T1000 (cell line): ENCODE measurements around the gene STKLD1.
"Not testable (repeated sequence)": the region's sequence is repeated elsewhere in the genome, so short reads cannot be mapped to it uniquely, and the experiment has no call there.

Experiments
- DNase-seq: peaks from one replicate; lab custom pipeline; 2025; ENCODE audit warnings: mixed read lengths; lab: John Stamatoyannopoulos, UW

The STKLD1 gene

DNA sequence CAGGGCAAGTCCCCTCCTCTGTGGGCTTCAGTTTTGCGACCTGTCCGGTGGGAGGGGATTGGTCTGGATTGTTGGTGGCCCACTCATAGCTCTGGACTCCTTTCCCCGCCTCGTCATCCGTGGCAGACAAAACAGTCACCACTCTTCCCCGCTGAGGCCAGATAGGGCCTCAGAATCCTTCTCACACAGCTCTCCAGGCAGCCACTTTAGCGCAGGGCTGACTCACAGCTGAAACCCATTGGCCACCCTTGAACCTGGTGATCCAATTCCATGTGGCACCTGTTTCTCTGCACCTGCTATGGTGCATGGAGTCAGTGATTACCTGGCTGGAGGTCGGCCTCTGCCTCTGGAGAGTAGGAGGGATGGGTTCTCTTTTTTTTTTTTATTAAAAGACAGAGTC lies 67.8 kb downstream of the STKLD1 start:
- no peak for DNase-seq

GRCh38 chr9:133445293-133445969 lies 69.3 kb downstream of the STKLD1 start:
- no peak for DNase-seq

DNA sequence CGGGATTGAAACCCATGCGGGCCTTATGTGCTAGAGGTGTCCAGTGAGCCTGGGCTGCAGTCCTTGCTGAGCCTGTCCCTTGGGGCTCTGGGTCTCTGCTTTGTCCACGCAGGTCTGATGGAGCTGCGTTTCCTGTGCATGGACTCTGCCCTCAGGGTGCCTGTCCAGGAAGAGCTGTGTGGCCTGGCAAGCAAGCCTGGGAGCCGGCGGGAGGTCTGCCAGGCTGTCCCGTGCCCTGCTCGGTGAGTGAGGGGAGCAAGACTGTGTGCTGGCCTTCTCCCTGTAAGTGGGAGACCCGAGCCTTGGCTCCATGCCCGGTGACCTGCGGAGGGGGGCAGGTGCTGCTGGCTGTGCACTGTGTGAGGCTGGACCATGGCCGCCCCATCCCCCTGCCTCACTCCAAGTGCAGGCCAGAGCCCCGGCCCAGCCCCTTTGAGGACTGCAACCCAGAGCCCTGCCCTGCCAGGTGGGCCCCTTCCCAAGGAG lies 72.4 kb downstream of the STKLD1 start:
- DNase-seq: no peak

- DNase-seq: no peak
Observed at GRCh38 chr9:133449760-133450159, 73.6 kb downstream of the STKLD1 start.

DNA sequence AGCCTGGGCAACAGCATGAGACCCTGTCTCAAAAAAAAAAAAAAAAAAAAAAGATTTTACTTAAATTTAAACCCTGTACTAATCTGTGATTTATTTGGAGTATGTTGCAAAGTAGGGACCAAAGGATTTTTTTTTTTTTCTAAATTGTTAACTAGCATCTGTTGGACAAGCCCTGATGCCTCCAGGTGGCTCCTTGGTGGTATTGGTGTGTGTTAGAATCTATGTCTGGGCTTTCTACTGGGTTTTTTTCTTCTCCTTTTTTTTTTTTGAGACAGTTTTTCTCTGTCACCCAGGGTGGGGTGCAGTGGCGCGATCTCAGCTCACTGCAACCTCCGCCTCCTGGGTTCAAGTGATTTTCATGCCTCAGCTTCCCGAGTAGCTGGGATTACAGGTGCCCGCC lies 75.7 kb downstream of the STKLD1 start:
- DNase-seq: not testable (repeated sequence)

- DNase-seq: no peak
Observed at GRCh38 chr9:133452562-133452961, 76.4 kb downstream of the STKLD1 start.

- DNase-seq: no peak
Observed at GRCh38 chr9:133453651-133454050, 77.5 kb downstream of the STKLD1 start.

DNA sequence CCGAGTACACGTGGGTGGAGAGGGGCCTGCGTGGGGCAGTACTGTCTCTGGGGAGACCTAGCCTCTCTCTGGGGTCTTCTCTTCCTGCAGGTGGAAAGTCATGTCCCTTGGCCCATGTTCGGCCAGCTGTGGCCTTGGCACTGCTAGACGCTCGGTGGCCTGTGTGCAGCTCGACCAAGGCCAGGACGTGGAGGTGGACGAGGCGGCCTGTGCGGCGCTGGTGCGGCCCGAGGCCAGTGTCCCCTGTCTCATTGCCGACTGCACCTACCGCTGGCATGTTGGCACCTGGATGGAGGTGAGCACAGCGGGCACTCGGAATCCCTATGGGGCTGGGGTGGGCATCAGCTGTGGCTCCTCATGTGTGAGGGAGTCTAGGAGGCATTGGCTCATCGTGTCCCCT lies 78.2 kb downstream of the STKLD1 start:
- DNase-seq: no peak

DNA sequence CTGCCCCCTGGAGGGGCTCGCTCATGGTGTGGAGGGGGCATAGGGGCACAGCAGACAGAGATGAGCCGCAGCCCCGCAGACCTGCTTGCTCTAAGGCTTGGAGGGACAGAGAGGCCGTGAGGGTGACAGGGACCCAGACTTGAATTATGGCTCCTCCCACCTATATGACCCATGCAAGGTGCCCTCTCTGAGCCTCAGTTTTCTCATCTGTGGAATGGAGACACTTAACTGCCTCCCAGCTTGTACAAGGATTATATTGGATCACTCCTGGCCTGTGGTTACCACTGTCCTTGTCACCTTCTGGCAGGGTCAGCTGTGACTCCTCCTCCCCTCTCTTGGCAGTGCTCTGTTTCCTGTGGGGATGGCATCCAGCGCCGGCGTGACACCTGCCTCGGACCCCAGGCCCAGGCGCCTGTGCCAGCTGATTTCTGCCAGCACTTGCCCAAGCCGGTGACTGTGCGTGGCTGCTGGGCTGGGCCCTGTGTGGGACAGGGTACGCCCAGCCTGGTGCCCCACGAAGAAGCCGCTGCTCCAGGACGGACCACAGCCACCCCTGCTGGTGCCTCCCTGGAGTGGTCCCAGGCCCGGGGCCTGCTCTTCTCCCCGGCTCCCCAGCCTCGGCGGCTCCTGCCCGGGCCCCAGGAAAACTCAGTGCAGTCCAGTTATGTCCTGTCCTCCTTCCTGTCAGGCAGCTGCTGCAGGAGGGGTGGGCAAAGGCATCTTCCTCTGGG lies 78.9 kb downstream of the STKLD1 start:
- no peak for DNase-seq
